GM23338 (cell line): ENCODE data around the gene SMIM31. TPM values are rescaled to one million over a fixed set of nuclear protein-coding genes. Genes with fewer than 3 reads are reported as not detected.

ENCODE experiments used
- ATAC-seq: fragments of 200-7000 bp; cut with Tn5 transposase; 3 replicates; pipeline ENCODE4 v1.9.1; 2020
- DNase-seq: peaks from one replicate; pipeline ENCODE4 v3.0.0-alpha.2; 2015; ENCODE audit warnings: low spot score
- H2AFZ ChIP-seq: fragments of 200-600 bp; sonication (generic); 2 replicates; pipeline ENCODE4 v1.8.0; 2016; ENCODE audit warnings: antibody characterized with exemption, mild to moderate bottlenecking, moderate library complexity
- H3F3A ChIP-seq: fragments of 200-600 bp; sonication (generic); replicated peaks from 2 replicates; pipeline ENCODE4 v1.8.0; 2017; ENCODE audit warnings: antibody characterized with exemption, mixed run types, low read depth
- H3K27ac ChIP-seq: fragments of 200-600 bp; sonication (generic); 2 replicates; pipeline ENCODE4 v1.6.1; 2016; ENCODE audit warnings: low read depth
- H3K27me3 ChIP-seq: fragments of 200-600 bp; sonication (generic); 2 replicates; pipeline ENCODE4 v1.8.0; 2016; ENCODE audit warnings: mild to moderate bottlenecking, mixed run types, moderate library complexity; ENCODE audit not compliant: insufficient read depth
- H3K36me3 ChIP-seq: fragments of 200-600 bp; sonication (generic); 2 replicates; pipeline ENCODE4 v1.8.0; 2016; ENCODE audit warnings: mild to moderate bottlenecking; ENCODE audit not compliant: insufficient read depth
- H3K4me1 ChIP-seq: fragments of 200-600 bp; sonication (generic); 2 replicates; pipeline ENCODE4 v1.8.0; 2016; ENCODE audit warnings: mild to moderate bottlenecking, moderate library complexity; ENCODE audit not compliant: insufficient read depth
- H3K4me2 ChIP-seq: fragments of 200-600 bp; sonication (generic); 2 replicates; pipeline ENCODE4 v1.7.1; 2017; ENCODE audit warnings: mixed run types
- H3K4me3 ChIP-seq: fragments of 200-600 bp; sonication (generic); 2 replicates; pipeline ENCODE4 v1.6.1; 2016; ENCODE audit warnings: mixed run types
- H3K79me2 ChIP-seq: fragments of 200-600 bp; sonication (generic); replicated peaks from 2 replicates; pipeline ENCODE4 v1.8.0; 2017; ENCODE audit warnings: mild to moderate bottlenecking; ENCODE audit not compliant: insufficient read depth
- H3K9me2 ChIP-seq: fragments of 200-600 bp; sonication (generic); 2 replicates; pipeline ENCODE4 v1.8.0; 2017; ENCODE audit not compliant: insufficient read depth
- H4K20me1 ChIP-seq: fragments of 200-600 bp; sonication (generic); replicated peaks from 2 replicates; pipeline ENCODE4 v1.8.0; 2017; ENCODE audit warnings: mild to moderate bottlenecking; ENCODE audit not compliant: insufficient read depth
- H3K27ac Mint-ChIP-seq: 2 replicates; pipeline ENCODE4 v1.8.0; 2020; ENCODE audit warnings: inconsistent platforms, mild to moderate bottlenecking, moderate library complexity, mixed read lengths
- H3K27me3 Mint-ChIP-seq: 3 replicates; pipeline ENCODE4 v1.8.0; 2022; ENCODE audit warnings: low read depth, mild to moderate bottlenecking, moderate library complexity, mixed read lengths, inconsistent platforms; ENCODE audit not compliant: insufficient read depth, poor library complexity
- H3K36me3 Mint-ChIP-seq: 3 replicates; pipeline ENCODE4 v1.8.0; 2021; ENCODE audit warnings: low read depth, mild to moderate bottlenecking, inconsistent platforms, moderate library complexity, mixed read lengths
- H3K4me1 Mint-ChIP-seq: 3 replicates; pipeline ENCODE4 v1.8.0; 2020; ENCODE audit warnings: mild to moderate bottlenecking, inconsistent platforms, mixed read lengths
- H3K4me3 Mint-ChIP-seq: 3 replicates; pipeline ENCODE4 v1.8.0; 2021; ENCODE audit warnings: moderate library complexity, mild to moderate bottlenecking, inconsistent platforms, mixed read lengths
- H3K9me3 Mint-ChIP-seq: 3 replicates; pipeline ENCODE4 v1.8.0; 2020; ENCODE audit warnings: moderate library complexity, mild to moderate bottlenecking, inconsistent platforms, mixed read lengths
- CREB1 ChIP-seq: fragments of 250-450 bp; sonication (Bioruptor Pico); IDR thresholded peaks from 2 replicates; pipeline ENCODE4 v1.5.0; 2020; ENCODE audit warnings: low read depth, mild to moderate bottlenecking, moderate library complexity
- ETS1 ChIP-seq: IDR thresholded peaks from 2 replicates; pipeline ENCODE4 v1.6.1; 2016; ENCODE audit warnings: antibody characterized with exemption
- EZH2 ChIP-seq: fragments of 200-600 bp; sonication (generic); IDR thresholded peaks from one replicate; pipeline ENCODE4 v1.8.0; 2017; ENCODE audit warnings: antibody characterized with exemption, mild to moderate bottlenecking, low read depth; ENCODE audit not compliant: unreplicated experiment
- JUNB ChIP-seq: IDR thresholded peaks from one replicate; pipeline ENCODE4 v1.6.1; 2016; ENCODE audit warnings: antibody characterized with exemption; ENCODE audit not compliant: unreplicated experiment
- NANOG ChIP-seq: IDR thresholded peaks from 2 replicates; pipeline ENCODE4 v1.6.1; 2016; ENCODE audit warnings: antibody characterized with exemption, borderline replicate concordance
- REST ChIP-seq: IDR thresholded peaks from one replicate; pipeline ENCODE4 v1.6.1; 2018; ENCODE audit warnings: antibody characterized with exemption; ENCODE audit not compliant: unreplicated experiment
- STAT1 ChIP-seq: IDR thresholded peaks from one replicate; pipeline ENCODE4 v1.6.1; 2016; ENCODE audit warnings: antibody characterized with exemption; ENCODE audit not compliant: unreplicated experiment
- ZNF114 ChIP-seq: fragments of 250-450 bp; sonication (Bioruptor Pico); IDR thresholded peaks from 2 replicates; pipeline ENCODE4 v1.5.0; 2020; ENCODE audit warnings: mild to moderate bottlenecking, moderate library complexity
- ZNF331 ChIP-seq: fragments of 250-450 bp; sonication (Bioruptor Pico); IDR thresholded peaks from 2 replicates; pipeline ENCODE4 v1.5.0; 2020; ENCODE audit warnings: low read depth, mild to moderate bottlenecking, moderate library complexity
- polyA plus RNA-seq: library from polyadenylated mRNA; unstranded; fragments of >200 nt; fragmentation: Nextera tagmentation; extraction: Ambion mirVana; gene quantifications from 2 replicates; pipeline ENCODE4 v1.2.1, GENCODE V29; 2016
- total RNA-seq: library from RNA; depleted of rRNA; stranded (reverse); fragments of >200 nt; shearing (Covaris generic); gene quantifications from 2 replicates; pipeline ENCODE4 v1.2.3, GENCODE V29; 2014

SMIM31 gene
- total and polyA plus RNA-seq, 2 experiments from 2014 or later, result not detected

- H3K4me1 Mint-ChIP-seq, result peaks cover 5% of the 10 kb centered on the region; the same call in 1 of the 3 replicates
- no peaks in the 10 kb centered on the region for H3K36me3 Mint-ChIP-seq
- Histone ChIP-seq H3F3A (no peaks in the 10 kb centered on the region), H3K4me3 (no peak overlapping the region), H3K4me2 (no peak overlapping the region), H3K4me1 (no peaks in the 10 kb centered on the region), H3K79me2 (no peaks in the 10 kb centered on the region), H3K36me3 (no peaks in the 10 kb centered on the region), H3K27ac (no peak overlapping the region), H3K27me3 (no peaks in the 10 kb centered on the region), H4K20me1 (no peaks in the 10 kb centered on the region), H3K9me2 (no peaks in the 10 kb centered on the region), H2AFZ (no peak overlapping the region)
- no peak overlapping the region for H3K27ac Mint-ChIP-seq
- no peak overlapping the region for H3K4me3 Mint-ChIP-seq
- DNase-seq (no peak), ATAC-seq (no peak)
- H3K27me3 Mint-ChIP-seq, result peaks cover under 1% of the 10 kb centered on the region
- TF ChIP-seq ZNF114 (no peak), ETS1 (no peak), REST (no peak), EZH2 (no peak), NANOG (no peak), CREB1 (no peak), STAT1 (no peak), ZNF331 (no peak)
- H3K9me3 Mint-ChIP-seq, result no peaks in the 10 kb centered on the region
Measured at GRCh38 chr4:164761241-164761640, 7.3 kb downstream of the SMIM31 start.

GRCh38 chr4:164761746-164762275 lies 7.9 kb downstream of the SMIM31 start:
- no peak overlapping the region for H3K27ac Mint-ChIP-seq
- H3K36me3 ChIP-seq, result no peaks in the 10 kb centered on the region
- no peak for ATAC-seq

More at GRCh38 chr4:164761746-164762275, 7.9 kb downstream of the SMIM31 start:
- TF ChIP-seq ZNF114 (no peak), CREB1 (no peak), STAT1 (no peak), JUNB (no peak)
- no peak overlapping the region for H2AFZ ChIP-seq
- no peaks in the 10 kb centered on the region for H3K27me3 ChIP-seq
- no peak overlapping the region for H3K4me3 Mint-ChIP-seq
- no peaks in the 10 kb centered on the region for H3F3A ChIP-seq
- H3K27me3 Mint-ChIP-seq, result no peaks in the 10 kb centered on the region
- no peaks in the 10 kb centered on the region for H3K79me2 ChIP-seq
- no peaks in the 10 kb centered on the region for H3K36me3 Mint-ChIP-seq
- H3K4me1 ChIP-seq, result no peaks in the 10 kb centered on the region
- H3K9me2 ChIP-seq, result no peaks in the 10 kb centered on the region
- H3K4me3 ChIP-seq, result no peak overlapping the region
- H4K20me1 ChIP-seq, result no peaks in the 10 kb centered on the region
- no peak overlapping the region for H3K27ac ChIP-seq
- H3K4me1 Mint-ChIP-seq, result peaks cover 5% of the 10 kb centered on the region; the same call in 1 of the 3 replicates
- no peak for DNase-seq
- no peaks in the 10 kb centered on the region for H3K9me3 Mint-ChIP-seq
- no peak overlapping the region for H3K4me2 ChIP-seq
